Immature natural killer cell (primary cell): Measurements from ENCODE around the gene OLR1. TPM values are rescaled to one million over a fixed set of nuclear protein-coding genes. Genes with fewer than 3 reads are reported as not detected.

Source experiments
- DNase-seq, 3 donors: peaks; one replicate each; pipeline ENCODE4 v3.0.0; 2022; ENCODE audit warnings: mixed read lengths in 1 of 3
- H3K27ac Mint-ChIP-seq, 6 donors: one replicate each; pipeline ENCODE4 v1.8.0; 2020; ENCODE audit warnings: mixed read lengths in 6 of 6, mild to moderate bottlenecking in 5 of 6, inconsistent platforms in 4 of 6, moderate library complexity in 3 of 6
- H3K27me3 Mint-ChIP-seq, 3 donors: one replicate each; pipeline ENCODE4 v1.8.0; 2020 to 2021; ENCODE audit warnings: low read depth in 3 of 3, mild to moderate bottlenecking in 3 of 3, mixed read lengths in 3 of 3, moderate library complexity in 3 of 3, inconsistent platforms in 1 of 3
- H3K36me3 Mint-ChIP-seq, 3 donors: one replicate each; pipeline ENCODE4 v1.8.0; 2020; ENCODE audit warnings: mixed read lengths in 3 of 3, inconsistent platforms in 2 of 3, mild to moderate bottlenecking in 2 of 3
- H3K4me1 Mint-ChIP-seq, 2 donors: one replicate each; pipeline ENCODE4 v1.8.0; 2020; ENCODE audit warnings: inconsistent platforms in 2 of 2, mild to moderate bottlenecking in 2 of 2, mixed read lengths in 2 of 2, moderate library complexity in 1 of 2
- H3K4me3 Mint-ChIP-seq, 5 donors: one replicate each; pipeline ENCODE4 v1.8.0; 2020; ENCODE audit warnings: mild to moderate bottlenecking in 5 of 5, mixed read lengths in 5 of 5, inconsistent platforms in 3 of 5, moderate library complexity in 3 of 5
- H3K9me3 Mint-ChIP-seq, 6 donors: one replicate each; pipeline ENCODE4 v1.8.0; 2020; ENCODE audit warnings: mild to moderate bottlenecking in 6 of 6, mixed read lengths in 6 of 6, inconsistent platforms in 4 of 6, moderate library complexity in 3 of 6
- polyA plus RNA-seq, 3 donors: library from polyadenylated mRNA; unstranded; fragments of 300-500 nt; fragmentation: Illumina TruSeq; gene quantifications; one replicate each; pipeline ENCODE4 v1.2.3, GENCODE V29; 2021

OLR1 gene
- polyA plus RNA-seq, 3 donors from 2014 or later, result not detected

DNA sequence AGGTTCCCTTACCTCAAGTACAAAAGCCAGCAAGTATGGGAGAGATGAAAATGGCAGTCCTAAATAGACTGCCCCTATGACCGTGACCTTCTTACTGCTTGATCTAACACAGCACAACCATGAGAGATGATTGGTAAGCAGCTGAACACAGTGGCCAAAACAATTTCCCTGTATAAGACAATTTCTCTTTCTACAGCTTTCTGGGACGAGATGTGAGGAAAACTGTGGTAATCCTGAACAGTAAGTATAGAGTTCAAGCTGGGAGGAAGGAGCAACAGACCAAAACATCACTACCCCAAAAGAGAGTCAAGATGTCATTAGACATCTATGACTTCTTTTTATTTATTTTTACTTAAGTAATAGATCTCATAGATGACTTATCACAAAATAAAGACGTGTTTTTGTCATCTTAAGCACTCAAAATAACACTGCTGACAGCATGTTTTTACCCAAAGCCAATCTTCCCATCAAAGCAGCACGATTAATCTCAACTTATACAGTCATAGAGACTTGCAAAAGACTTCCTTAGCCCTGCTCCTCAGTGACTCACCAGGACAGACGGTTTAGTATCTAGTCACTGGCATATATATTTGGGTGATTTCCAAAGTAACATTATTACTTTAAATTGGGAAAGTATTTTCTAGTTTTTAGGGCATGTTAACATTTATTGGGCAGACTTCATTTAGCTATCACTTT, 10.6 kb upstream of the OLR1 start:
- H3K27me3 Mint-ChIP-seq, result peaks cover 2 to 22% (median 17%) of the 10 kb centered on the region in 3 donors
- no peaks in the 10 kb centered on the region for H3K36me3 Mint-ChIP-seq
- H3K4me1 Mint-ChIP-seq, result peaks cover 0 to 13% of the 10 kb centered on the region in 2 donors
- H3K4me3 Mint-ChIP-seq, result no peak overlapping the region
- DNase-seq, result no peak
- no peak overlapping the region for H3K27ac Mint-ChIP-seq
- H3K9me3 Mint-ChIP-seq, result no peaks in the 10 kb centered on the region

DNA sequence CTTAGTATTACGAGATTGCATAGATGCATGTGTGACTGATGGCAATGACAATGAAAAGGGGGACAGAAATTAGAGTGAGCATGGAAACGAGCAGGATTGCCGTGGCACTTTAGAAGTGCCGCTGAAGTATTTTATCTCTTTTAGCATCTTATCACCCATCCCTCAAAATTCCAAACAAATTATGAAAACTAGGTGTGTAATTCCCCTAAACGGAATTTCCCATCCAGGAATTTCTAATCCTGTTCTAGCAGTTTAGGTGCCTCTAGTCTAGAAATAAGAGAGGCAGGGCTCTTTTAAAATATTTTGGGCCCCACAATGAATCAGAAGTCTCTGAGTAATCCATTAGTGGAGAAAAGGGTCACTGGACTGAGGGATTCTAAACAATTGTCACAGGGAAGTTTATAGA, 7.8 kb upstream of the OLR1 start:
- H3K9me3 Mint-ChIP-seq, result no peaks in the 10 kb centered on the region

GRCh38 chr12:10178821-10179220, 6.9 kb upstream of the OLR1 start, which contains the start of gene TMEM52B:
Gene TMEM52B (plus strand): TSS chr12:10179032. CDS start chr12:10179575, 543 bp downstream.
- Mint-ChIP-seq H3K9me3 (no peaks in the 10 kb centered on the region), H3K27me3 (peaks cover 2 to 16% (median 12%) of the 10 kb centered on the region in 3 donors), H3K4me3 (no peak within 1 kb of the TSS), H3K36me3 (no peaks in the 10 kb centered on the region), H3K4me1 (peaks cover 0 to 13% of the 10 kb centered on the region in 2 donors), H3K27ac (peak within 1 kb of the TSS in 1 of 6 donors; percentile 40)
- no peak for DNase-seq

More for the DNA sequence above, 7.8 kb upstream of the OLR1 start:
- Mint-ChIP-seq H3K27ac (no peak overlapping the region), H3K4me1 (peaks cover 0 to 13% of the 10 kb centered on the region in 2 donors), H3K36me3 (no peaks in the 10 kb centered on the region), H3K4me3 (no peak overlapping the region), H3K27me3 (peaks cover 2 to 17% (median 16%) of the 10 kb centered on the region in 3 donors)
- DNase-seq, result no peak

DNA sequence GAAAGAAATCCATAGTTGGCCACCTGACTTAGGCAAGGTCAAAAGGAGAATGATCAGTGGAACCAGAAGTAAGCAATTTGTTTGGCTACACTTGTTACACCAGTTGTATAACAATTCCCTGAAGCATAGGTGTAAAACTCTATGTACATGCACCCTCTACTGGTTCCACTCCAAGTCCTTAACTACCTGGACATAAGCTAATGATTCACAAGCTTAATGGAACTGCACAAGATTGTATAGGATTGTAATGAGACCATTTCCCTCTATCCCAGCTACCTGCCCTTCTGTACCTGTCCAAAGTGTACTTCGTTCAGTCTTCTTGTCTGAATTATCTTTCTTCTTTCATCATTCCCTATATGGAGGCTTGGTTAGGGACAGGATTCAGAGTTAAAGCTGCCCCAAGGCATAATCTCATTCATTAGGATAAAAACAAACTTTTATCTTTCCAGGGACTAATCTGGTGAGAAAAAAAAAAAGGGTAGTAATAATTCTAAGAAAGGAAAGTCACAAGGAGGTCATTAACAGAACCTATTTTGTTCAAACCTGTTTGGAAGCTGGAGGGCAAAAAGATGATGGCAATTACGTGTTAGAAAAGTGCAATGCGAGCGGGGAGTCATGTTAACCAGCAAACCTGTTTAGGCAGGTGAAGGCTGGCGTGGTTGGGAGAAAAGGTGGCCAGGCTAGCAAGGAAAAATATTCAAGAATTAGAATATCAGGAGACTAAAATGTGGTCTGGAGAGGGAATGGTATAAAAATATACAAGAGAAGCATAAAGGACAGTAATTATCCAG, 4.1 kb upstream of the OLR1 start:
- Mint-ChIP-seq H3K9me3 (no peaks in the 10 kb centered on the region), H3K4me3 (no peak overlapping the region), H3K36me3 (no peaks in the 10 kb centered on the region), H3K27me3 (peaks cover 2 to 15% (median 10%) of the 10 kb centered on the region in 3 donors), H3K4me1 (no peaks in the 10 kb centered on the region), H3K27ac (no peak overlapping the region)
- DNase-seq, result no peak

DNA sequence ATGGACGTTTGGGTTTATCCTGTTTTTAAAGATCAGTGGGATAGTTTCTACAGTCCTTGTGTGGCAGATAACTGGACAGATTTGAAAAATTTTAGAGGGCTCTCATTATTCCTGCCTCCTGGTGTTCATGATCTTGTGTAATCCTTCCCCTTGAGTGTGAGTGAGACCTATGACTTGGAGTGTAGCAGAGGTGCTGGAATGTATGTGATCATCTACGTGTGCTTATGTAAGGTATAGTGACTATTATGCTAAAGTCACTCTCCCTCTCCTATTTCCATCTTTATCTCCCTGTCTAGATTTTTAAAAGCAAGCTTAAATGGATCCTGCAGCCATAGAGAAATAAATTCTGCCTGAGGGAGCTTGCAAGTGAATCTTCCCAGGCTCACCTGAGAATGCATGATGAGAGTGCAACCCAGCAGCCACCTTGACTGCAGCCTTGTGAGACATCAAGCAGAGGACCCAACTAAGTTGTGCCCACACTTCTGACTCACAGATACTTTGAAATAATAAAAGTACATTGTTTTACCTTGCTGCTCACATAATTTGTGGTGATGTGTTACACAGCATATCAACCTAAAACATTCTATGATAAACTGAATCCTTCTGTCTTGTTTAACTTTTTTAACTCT, 3.2 kb upstream of the OLR1 start:
- Mint-ChIP-seq H3K27me3 (peaks cover 2 to 14% (median 10%) of the 10 kb centered on the region in 3 donors), H3K4me3 (no peak overlapping the region), H3K36me3 (no peaks in the 10 kb centered on the region), H3K4me1 (no peaks in the 10 kb centered on the region), H3K9me3 (no peaks in the 10 kb centered on the region), H3K27ac (no peak overlapping the region)
- no peak for DNase-seq

GRCh38 chr12:10170216-10170615, 1.7 kb downstream of the OLR1 start:
- DNase-seq, result no peak
- H3K9me3 Mint-ChIP-seq, result no peaks in the 10 kb centered on the region
- H3K27me3 Mint-ChIP-seq, result peaks cover 0 to 8% (median 6%) of the 10 kb centered on the region in 3 donors
- no peak overlapping the region for H3K27ac Mint-ChIP-seq
- no peaks in the 10 kb centered on the region for H3K36me3 Mint-ChIP-seq
- H3K4me1 Mint-ChIP-seq, result no peaks in the 10 kb centered on the region
- no peak overlapping the region for H3K4me3 Mint-ChIP-seq

DNA sequence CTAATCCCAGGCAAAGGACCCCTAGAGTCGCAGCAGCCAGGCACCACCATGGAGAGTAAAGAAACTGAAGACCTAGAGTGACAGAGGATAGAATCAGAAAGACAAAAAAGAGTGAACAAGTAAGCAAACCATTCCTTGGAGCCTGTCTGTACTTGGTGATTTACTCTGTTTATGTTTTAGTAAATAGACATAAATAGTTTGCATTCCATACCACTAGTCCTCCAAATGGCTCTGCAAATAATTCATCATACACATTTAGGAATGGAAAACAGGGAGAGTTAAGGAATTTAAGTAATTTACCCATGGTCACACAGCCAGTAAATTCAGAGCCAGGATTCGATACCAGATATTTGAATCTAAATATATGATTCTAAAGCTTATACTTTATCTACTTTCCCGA, 2.8 kb downstream of the OLR1 start:
- H3K27ac Mint-ChIP-seq, result no peak overlapping the region

GRCh38 chr12:10167599-10167998, 4.3 kb downstream of the OLR1 start:
- no peak overlapping the region for H3K4me3 Mint-ChIP-seq
- no peaks in the 10 kb centered on the region for H3K9me3 Mint-ChIP-seq
- H3K27me3 Mint-ChIP-seq, result peaks cover 0 to 6% (median 6%) of the 10 kb centered on the region in 3 donors
- no peak for DNase-seq
- H3K27ac Mint-ChIP-seq, result no peak overlapping the region
- H3K36me3 Mint-ChIP-seq, result no peaks in the 10 kb centered on the region
- H3K4me1 Mint-ChIP-seq, result no peaks in the 10 kb centered on the region

More for the DNA sequence above, 2.8 kb downstream of the OLR1 start:
- Mint-ChIP-seq H3K4me1 (no peaks in the 10 kb centered on the region), H3K36me3 (no peaks in the 10 kb centered on the region), H3K4me3 (no peak overlapping the region), H3K9me3 (no peaks in the 10 kb centered on the region), H3K27me3 (peaks cover 0 to 6% (median 6%) of the 10 kb centered on the region in 3 donors)
- no peak for DNase-seq

GRCh38 chr12:10165421-10165820, 6.5 kb downstream of the OLR1 start:
- no peak for DNase-seq
- no peaks in the 10 kb centered on the region for H3K4me1 Mint-ChIP-seq
- H3K4me3 Mint-ChIP-seq, result no peak overlapping the region
- no peaks in the 10 kb centered on the region for H3K9me3 Mint-ChIP-seq
- no peak overlapping the region for H3K27ac Mint-ChIP-seq
- H3K36me3 Mint-ChIP-seq, result no peaks in the 10 kb centered on the region
- H3K27me3 Mint-ChIP-seq, result peaks cover 0 to 8% (median 3%) of the 10 kb centered on the region in 3 donors

DNA sequence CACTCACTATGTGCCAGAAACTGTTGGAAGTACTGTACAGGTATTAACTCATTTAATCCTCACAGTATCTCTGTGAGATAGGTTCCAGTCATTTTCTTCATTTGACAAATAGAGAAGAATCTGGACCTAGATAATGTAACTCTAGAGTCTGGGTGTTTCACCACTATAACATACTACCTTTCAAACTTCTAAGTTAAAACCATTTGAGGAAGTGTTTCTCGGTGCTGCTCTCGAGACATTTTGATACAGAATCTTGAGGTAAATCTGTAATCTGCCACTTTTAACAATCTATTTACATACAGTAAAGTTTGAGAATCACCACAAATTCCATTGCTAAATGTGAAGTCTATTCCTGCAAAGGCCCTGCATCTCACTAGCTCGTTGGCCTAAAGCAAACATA, 8.8 kb downstream of the OLR1 start:
- Mint-ChIP-seq H3K9me3 (no peaks in the 10 kb centered on the region), H3K27ac (no peak overlapping the region), H3K27me3 (peaks cover 0 to 11% (median 3%) of the 10 kb centered on the region in 3 donors), H3K4me3 (no peak overlapping the region), H3K36me3 (no peaks in the 10 kb centered on the region), H3K4me1 (no peaks in the 10 kb centered on the region)
- no peak for DNase-seq

DNA sequence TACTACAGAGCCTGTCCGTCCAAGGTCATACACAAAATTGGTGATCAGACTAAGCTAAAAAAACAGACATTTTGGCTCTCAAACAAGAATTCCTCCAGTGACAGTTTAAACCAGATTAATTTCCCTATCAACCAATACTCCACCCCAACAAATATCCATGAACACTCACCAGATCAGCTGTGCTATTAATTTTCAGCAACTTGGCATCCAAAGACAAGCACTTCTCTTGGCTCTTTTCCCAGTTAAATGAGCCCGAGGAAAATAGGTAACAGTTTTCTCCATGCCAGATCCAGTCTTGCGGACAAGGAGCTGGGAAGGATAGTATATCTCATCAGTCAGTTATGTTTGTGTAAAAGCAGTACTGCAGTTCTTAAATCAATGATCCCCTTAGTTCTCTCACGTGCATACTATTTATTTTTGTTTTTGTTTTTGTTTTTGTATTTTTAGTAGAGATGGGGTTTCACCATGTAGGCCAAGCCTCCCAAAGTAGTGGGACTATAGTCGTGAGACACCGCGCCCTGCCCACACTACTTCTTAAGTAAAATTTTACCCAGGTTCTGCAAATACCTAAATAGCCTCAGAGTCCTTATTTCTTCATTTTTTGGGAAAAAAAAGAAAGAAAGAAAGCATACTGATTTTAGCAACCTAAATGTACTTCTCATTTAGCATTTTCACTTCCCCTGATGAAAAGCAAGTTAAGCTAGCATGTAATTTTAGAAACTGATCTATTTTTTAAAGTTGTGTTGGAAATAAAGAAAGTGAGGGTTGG, 11.1 kb downstream of the OLR1 start:
- Mint-ChIP-seq H3K9me3 (no peaks in the 10 kb centered on the region), H3K4me1 (no peaks in the 10 kb centered on the region), H3K27ac (peak overlapping the region in 1 of 6 donors; percentile 30), H3K27me3 (peaks cover 0 to 8% (median 3%) of the 10 kb centered on the region in 3 donors), H3K4me3 (no peak overlapping the region), H3K36me3 (no peaks in the 10 kb centered on the region)
- DNase-seq, result no peak

GRCh38 chr12:10159280-10159679, 12.7 kb downstream of the OLR1 start:
- Mint-ChIP-seq H3K27me3 (peaks cover 0 to 5% (median 0%) of the 10 kb centered on the region in 3 donors), H3K27ac (no peak overlapping the region), H3K9me3 (no peaks in the 10 kb centered on the region), H3K4me1 (peaks cover under 1% of the 10 kb centered on the region in 2 donors), H3K4me3 (no peak overlapping the region), H3K36me3 (no peaks in the 10 kb centered on the region)
- DNase-seq, result no peak

DNA sequence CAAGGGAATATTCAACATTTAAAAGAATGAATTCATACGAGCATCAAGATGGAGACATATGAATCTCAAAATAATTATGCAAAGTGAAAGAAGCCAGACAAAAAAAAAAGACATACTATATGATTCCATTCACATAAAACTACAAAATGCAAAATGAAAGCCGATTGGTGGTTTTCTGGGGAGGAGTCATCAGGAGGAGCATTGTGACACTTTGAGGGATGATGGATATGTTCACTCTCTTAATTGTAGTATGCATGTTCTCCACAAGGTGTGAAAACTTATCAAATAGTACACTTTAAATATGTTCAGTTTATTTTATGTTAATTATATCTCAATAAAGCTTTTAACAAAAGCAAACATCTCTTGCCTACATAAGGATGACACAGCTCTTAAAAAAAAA, 13.5 kb downstream of the OLR1 start:
- no peaks in the 10 kb centered on the region for H3K9me3 Mint-ChIP-seq
- H3K36me3 Mint-ChIP-seq, result no peaks in the 10 kb centered on the region
- H3K4me1 Mint-ChIP-seq, result peaks cover 8 to 9% of the 10 kb centered on the region in 2 donors
- no peak overlapping the region for H3K4me3 Mint-ChIP-seq
- no peak for DNase-seq
- H3K27ac Mint-ChIP-seq, result no peak overlapping the region
- peaks cover 0 to 8% (median 2%) of the 10 kb centered on the region in 3 donors for H3K27me3 Mint-ChIP-seq
